PC-3 (cell line): ENCODE data around the gene CABP1. TPM values are rescaled to one million over a fixed set of nuclear protein-coding genes. Genes with fewer than 3 reads are reported as not detected.

ENCODE experiments used
- ATAC-seq: fragments of 200-7000 bp; cut with Tn5 transposase; 2 replicates; pipeline ENCODE4 v1.9.1; 2020; ENCODE audit warnings: mild to moderate bottlenecking, moderate library complexity
- BruUV-seq: library from RNA; stranded (reverse); fragments of 400-500 nt; replicated peaks from 2 replicates; lab custom pipeline; 2021; lab: Mats Ljungman, UMichigan
- CTCF ChIA-PET: fragments of 300-600 bp; sonication (Branson Sonifier 250); formaldehyde crosslinking; loops from one replicate; lab custom pipeline; 2022; ENCODE audit warnings: antibody characterized with exemption; lab: Charles Lee
- POLR2A ChIA-PET: fragments of 300-600 bp; sonication (Branson Sonifier 250); formaldehyde crosslinking; loops from one replicate; lab custom pipeline; 2022; ENCODE audit warnings: antibody characterized with exemption; ENCODE audit not compliant: unreplicated experiment; lab: Charles Lee
- DNase-seq: peaks from one replicate; pipeline ENCODE4 v3.0.0-alpha.2; 2015
- H2AFZ ChIP-seq: fragments of 300-600 bp; sonication (generic); 2 replicates; pipeline ENCODE4 v1.6.0; 2016; ENCODE audit warnings: antibody characterized with exemption, low read length
- H3F3A ChIP-seq: fragments of 300-600 bp; sonication (generic); one replicate; pipeline ENCODE4 v1.6.0; 2017; ENCODE audit warnings: antibody characterized with exemption, low read length, control low read depth, mild to moderate bottlenecking; ENCODE audit not compliant: unreplicated experiment
- H3K27ac ChIP-seq: fragments of 300-600 bp; sonication (generic); 2 replicates; pipeline ENCODE4 v1.5.1; 2016; ENCODE audit warnings: mild to moderate bottlenecking, low read length
- H3K27me3 ChIP-seq: fragments of 300-600 bp; sonication (generic); 2 replicates; pipeline ENCODE4 v1.6.1; 2016; ENCODE audit warnings: low read length, mixed read lengths
- H3K36me3 ChIP-seq: fragments of 300-600 bp; sonication (generic); 2 replicates; pipeline ENCODE4 v1.6.1; 2016; ENCODE audit warnings: low read depth, mixed run types, low read length, mixed read lengths
- H3K4me1 ChIP-seq: fragments of 300-600 bp; sonication (generic); 2 replicates; pipeline ENCODE4 v1.5.1; 2016; ENCODE audit warnings: low read length; ENCODE audit not compliant: insufficient read depth
- H3K4me2 ChIP-seq: fragments of 300-600 bp; sonication (generic); 2 replicates; pipeline ENCODE4 v1.6.0; 2016; ENCODE audit warnings: low read length
- H3K4me3 ChIP-seq: fragments of 300-600 bp; sonication (generic); 2 replicates; pipeline ENCODE4 v1.5.1; 2016; ENCODE audit warnings: mild to moderate bottlenecking, low read length, mixed read lengths
- H3K79me2 ChIP-seq: fragments of 300-600 bp; sonication (generic); 2 replicates; pipeline ENCODE4 v1.6.1; 2017; ENCODE audit warnings: low read length, mixed read lengths
- H3K9ac ChIP-seq: fragments of 300-600 bp; sonication (generic); 2 replicates; pipeline ENCODE4 v1.6.0; 2016; ENCODE audit warnings: mild to moderate bottlenecking, low read length
- H3K9me2 ChIP-seq: fragments of 300-600 bp; sonication (generic); replicated peaks from 2 replicates; pipeline ENCODE4 v1.6.1; 2016; ENCODE audit warnings: mixed run types, low read length, mixed read lengths
- H3K9me3 ChIP-seq: fragments of 300-600 bp; sonication (generic); 2 replicates; pipeline ENCODE4 v1.6.1; 2016; ENCODE audit warnings: low read length, mixed read lengths
- H4K20me1 ChIP-seq: fragments of 300-600 bp; sonication (generic); 2 replicates; pipeline ENCODE4 v1.6.1; 2016; ENCODE audit warnings: low read length, mixed read lengths
- CTCF ChIP-seq: fragments of 300-600 bp; sonication (generic); conservative IDR thresholded peaks from 2 replicates; pipeline ENCODE4 v1.5.1; 2017; ENCODE audit warnings: antibody characterized with exemption, low read depth, mild to moderate bottlenecking, low read length
- EZH2 ChIP-seq: fragments of 300-600 bp; sonication (generic); IDR thresholded peaks from one replicate; pipeline ENCODE4 v1.6.1; 2017; ENCODE audit warnings: antibody characterized with exemption, mild to moderate bottlenecking, low read length; ENCODE audit not compliant: unreplicated experiment
- EZH2phosphoT487 ChIP-seq: fragments of 300-600 bp; sonication (generic); IDR thresholded peaks from 2 replicates; pipeline ENCODE4 v1.6.1; 2018; ENCODE audit warnings: mild to moderate bottlenecking, antibody characterized with exemption, low read length, borderline replicate concordance
- intact Hi-C: fragments of 100-400 bp; cut with micrococcal nuclease; formaldehyde crosslinking; loops from 2 replicates; pipeline ENCODE4 v1.9.0; 2023
- total RNA-seq: library from RNA; depleted of rRNA; stranded (reverse); fragments of >200 nt; gene quantifications from 2 replicates; pipeline ENCODE4 v1.2.3, GENCODE V29; 2014

Gene CABP1
- total RNA-seq, 1 experiment from 2014 or later: not detected

DNA sequence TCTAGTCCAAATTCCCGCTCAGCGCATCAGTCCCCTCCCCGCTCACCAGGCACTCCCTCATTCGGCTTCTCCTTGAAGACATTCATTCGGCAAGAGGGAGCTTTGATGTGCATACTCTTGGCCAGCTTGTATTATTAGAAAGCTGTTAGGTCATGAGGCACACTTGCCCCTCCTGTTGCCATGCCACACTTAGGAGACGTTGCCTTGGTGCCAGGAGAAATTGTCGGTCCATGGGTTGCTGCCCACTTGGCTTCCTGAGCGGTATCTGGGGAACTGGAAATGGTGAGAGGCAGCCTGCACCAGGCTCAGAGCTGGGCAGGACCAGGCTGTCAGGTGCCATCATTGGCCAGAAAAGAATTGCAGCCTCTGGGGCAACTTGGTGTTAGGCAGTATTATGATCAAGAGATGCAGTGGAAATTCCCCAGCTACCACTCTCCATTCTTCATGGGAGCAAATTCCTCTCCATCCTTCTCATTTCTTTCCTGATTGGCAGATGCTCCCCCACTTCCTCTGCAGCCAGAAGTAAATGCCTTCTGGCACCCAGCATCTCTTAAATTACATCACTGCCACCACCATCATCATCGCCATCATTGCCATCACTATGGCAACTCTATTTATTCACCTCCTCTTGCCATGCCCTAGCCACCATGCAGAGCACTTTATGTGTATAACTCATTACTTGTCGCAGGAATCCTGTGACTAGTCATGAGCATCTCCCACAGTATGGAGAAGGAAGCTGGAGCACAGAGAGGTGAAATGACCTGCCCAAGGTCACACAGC lies 12.4 kb downstream of the CABP1 start:
- Histone ChIP-seq H3K79me2 (no peaks in the 10 kb centered on the region), H3K9me3 (no peaks in the 10 kb centered on the region), H3K27ac (no peak overlapping the region), H3K27me3 (no peaks in the 10 kb centered on the region), H3K4me2 (no peak overlapping the region), H3K9me2 (no peaks in the 10 kb centered on the region), H2AFZ (no peak overlapping the region), H3F3A (no peaks in the 10 kb centered on the region), H3K4me3 (no peak overlapping the region), H3K4me1 (peaks cover 5% of the 10 kb centered on the region), H4K20me1 (no peaks in the 10 kb centered on the region), H3K9ac (no peak overlapping the region), H3K36me3 (no peaks in the 10 kb centered on the region)
- TF ChIP-seq EZH2phosphoT487 (no peak), EZH2 (no peak), CTCF (no peak)
- CTCF ChIA-PET: interaction anchor here (0.7 kb wide), 2 partner anchors 70 to 72 kb away, joined by 3 read pairs; partner anchors contain the start of gene POP5
- no TSS peak for BruUV-seq
- no peak for DNase-seq
- intact Hi-C loops: no loop called here
- POLR2A ChIA-PET: interaction anchor here (0.5 kb wide), 1 partner anchor 453 kb away, joined by 5 read pairs; no protein-coding TSS in a partner anchor
- no peak for ATAC-seq

DNA sequence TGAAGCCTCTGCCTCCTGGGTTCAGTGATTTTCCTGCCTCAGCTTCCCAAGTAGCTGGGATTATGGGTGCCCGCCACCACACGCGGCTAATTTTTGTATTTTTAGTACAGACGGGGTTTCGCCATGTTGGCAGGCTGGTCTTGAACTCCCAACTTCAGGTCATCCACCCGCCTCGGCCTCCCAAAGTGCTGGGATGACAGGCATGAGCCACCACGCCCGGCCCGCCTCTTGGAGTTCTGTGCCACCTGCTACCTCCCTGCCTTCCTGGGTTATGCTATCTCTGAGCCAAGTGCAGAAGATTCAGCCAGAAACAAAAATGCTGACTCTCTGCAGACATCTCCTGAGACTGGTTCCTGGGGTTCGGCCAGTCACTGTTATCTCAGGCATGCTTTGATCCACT lies 13.2 kb downstream of the CABP1 start:
- Histone ChIP-seq H3K27ac (no peak overlapping the region), H3K9ac (no peak overlapping the region), H3K4me1 (peaks cover 5% of the 10 kb centered on the region), H3K9me3 (no peaks in the 10 kb centered on the region), H3K27me3 (no peaks in the 10 kb centered on the region), H3K79me2 (no peaks in the 10 kb centered on the region), H3K36me3 (no peaks in the 10 kb centered on the region), H4K20me1 (no peaks in the 10 kb centered on the region), H3K9me2 (no peaks in the 10 kb centered on the region), H3F3A (no peaks in the 10 kb centered on the region), H3K4me2 (no peak overlapping the region), H3K4me3 (no peak overlapping the region), H2AFZ (no peak overlapping the region)
- TF ChIP-seq CTCF (no peak), EZH2 (no peak), EZH2phosphoT487 (no peak)
- ChIA-PET POLR2A (no interaction called here), CTCF (no interaction called here)
- DNase-seq (no peak), ATAC-seq (no peak)
- intact Hi-C loops: no loop called here
- BruUV-seq: no TSS peak

GRCh38 chr12:120654656-120655055 lies 14.2 kb downstream of the CABP1 start:
- ChIA-PET POLR2A (no interaction called here), CTCF (interaction anchor here (0.5 kb wide), 1 partner anchor 299 kb away, joined by 3 read pairs; no protein-coding TSS in a partner anchor)
- ATAC-seq (no peak), DNase-seq (no peak)
- Histone ChIP-seq H4K20me1 (no peaks in the 10 kb centered on the region), H3K9me2 (no peaks in the 10 kb centered on the region), H3K9me3 (no peaks in the 10 kb centered on the region), H3K27me3 (no peaks in the 10 kb centered on the region), H3K9ac (no peak overlapping the region), H3K36me3 (no peaks in the 10 kb centered on the region), H3K4me2 (no peak overlapping the region), H2AFZ (no peak overlapping the region), H3K27ac (no peak overlapping the region), H3F3A (no peaks in the 10 kb centered on the region), H3K4me3 (no peak overlapping the region), H3K79me2 (no peaks in the 10 kb centered on the region), H3K4me1 (peaks cover under 1% of the 10 kb centered on the region)
- TF ChIP-seq EZH2phosphoT487: no peak
- no peak for TF ChIP-seq EZH2
- no peak for TF ChIP-seq CTCF
- intact Hi-C loops: no loop called here
- no TSS peak for BruUV-seq
